Gastrocnemius medialis (tissue), 4 donors: ENCODE results near the gene GALNT9. TPM values are rescaled to one million over a fixed set of nuclear protein-coding genes. Genes with fewer than 3 reads are reported as not detected.

Source experiments
- ATAC-seq, 2 donors: fragments of 150-250 bp; one replicate each; pipeline ENCODE4 v1.9.1; 2016
- DNase-seq, 2 donors: peaks; one replicate each; pipeline ENCODE4 v3.0.0-alpha.2; 2019
- H3K27ac ChIP-seq, 4 donors: fragments of 200-600 bp; sonication (generic); 1 replicate in 1 of 4; 2 replicates in 3 of 4; pipeline ENCODE4 v1.5.1; 2016 to 2018; ENCODE audit warnings: mild to moderate bottlenecking in 2 of 4, moderate library complexity in 1 of 4
- H3K27me3 ChIP-seq, 3 donors: fragments of 200-600 bp; sonication (generic) in 2 of 3; 1 replicate in 1 of 3; 2 replicates in 2 of 3; pipeline versions ENCODE4 v1.5.1 to v1.6.0; 2016 to 2019; ENCODE audit warnings: mild to moderate bottlenecking in 1 of 3, moderate library complexity in 1 of 3
- H3K36me3 ChIP-seq, 2 donors: fragments of 200-600 bp; sonication (generic) in 1 of 2; one replicate each; pipeline ENCODE4 v1.5.1; 2017 to 2018
- H3K4me1 ChIP-seq, 2 donors: fragments of 200-600 bp; sonication (generic) in 1 of 2; one replicate each; pipeline ENCODE4 v1.5.1; 2016 to 2017; ENCODE audit warnings: mild to moderate bottlenecking in 2 of 2
- H3K4me3 ChIP-seq, 4 donors: fragments of 200-600 bp; sonication (generic) in 3 of 4; 1 replicate in 1 of 4; 2 replicates in 3 of 4; pipeline ENCODE4 v1.5.1; 2016 to 2019; ENCODE audit warnings: mild to moderate bottlenecking in 2 of 4
- H3K9me3 ChIP-seq, 3 donors: fragments of 200-600 bp; sonication (generic) in 2 of 3; 1 replicate in 1 of 3; 2 replicates in 2 of 3; pipeline ENCODE4 v1.5.1; 2016 to 2019
- CTCF ChIP-seq, 5 experiments: fragments of 450-650 bp in 3 of 5; fragments of 200-600 bp in 2 of 5; sonication (generic) in 2 of 5; IDR thresholded peaks in 4 of 5; conservative IDR thresholded peaks in 1 of 5; 1 replicate in 4 of 5; 2 replicates in 1 of 5; pipeline ENCODE4 v1.5.1; 2016 to 2019; ENCODE audit warnings: antibody characterized with exemption in 5 of 5, mild to moderate bottlenecking in 3 of 5, moderate library complexity in 3 of 5
- POLR2A ChIP-seq, 2 donors: fragments of 450-650 bp; IDR thresholded peaks; one replicate each; pipeline ENCODE4 v1.6.1; 2017; ENCODE audit warnings: antibody characterized with exemption in 2 of 2, mild to moderate bottlenecking in 2 of 2, moderate library complexity in 2 of 2
- in situ Hi-C, 4 donors: fragments of 200-750 bp; cut with MboI; loops; one replicate each; pipeline versions ENCODE4 v1.15.0 to v1.8.0; 2017; ENCODE audit warnings: low sequenced_read_pairs in 4 of 4
- intact Hi-C: fragments of 100-400 bp; cut with DNase I; formaldehyde crosslinking; loops from one replicate; pipeline ENCODE4 v1.15.1; 2023; ENCODE audit warnings: low total_unique reads
- total RNA-seq, 4 donors: library from RNA; depleted of rRNA; stranded (reverse); fragments of >200 nt; gene quantifications; one replicate each; pipeline versions ENCODE4 v1.1.0 to v1.2.3, GENCODE V29; 2016

Gene GALNT9
- total RNA-seq, 4 donors from 2014 or later: not detected

GRCh38 chr12:132309596-132310086, 19.7 kb downstream of the GALNT9 start:
- Histone ChIP-seq H3K27ac (no peak overlapping the region), H3K27me3 (peaks cover 0 to 4% (median 0%) of the 10 kb centered on the region in 3 donors), H3K4me3 (no peak overlapping the region), H3K4me1 (no peaks in the 10 kb centered on the region), H3K9me3 (no peaks in the 10 kb centered on the region), H3K36me3 (no peaks in the 10 kb centered on the region)
- ATAC-seq: no peak
- intact Hi-C loops: no loop called here
- TF ChIP-seq POLR2A (IDR thresholded peaks at IDR 0.05) (no peak), CTCF (IDR thresholded peaks at IDR 0.05 in 4 of 5, conservative IDR thresholded peaks at IDR 0.05 in 1 of 5) (no peak)
- in situ Hi-C loops: no loop called here
- no peak for DNase-seq

- TF ChIP-seq POLR2A (IDR thresholded peaks at IDR 0.05) (no peak), CTCF (IDR thresholded peaks at IDR 0.05 in 4 of 5, conservative IDR thresholded peaks at IDR 0.05 in 1 of 5) (no peak)
- H3K27me3 ChIP-seq: peaks cover 0 to 2% (median 0%) of the 10 kb centered on the region in 3 donors
Measured at GRCh38 chr12:132308853-132309595, 20.4 kb downstream of the GALNT9 start.

GRCh38 chr12:132307976-132308852, 21.2 kb downstream of the GALNT9 start:
- ATAC-seq (no peak), DNase-seq (no peak)
- H3K27ac ChIP-seq: no peak overlapping the region
- H3K4me1 ChIP-seq: no peaks in the 10 kb centered on the region
- H3K36me3 ChIP-seq: no peaks in the 10 kb centered on the region
- H3K4me3 ChIP-seq: no peak overlapping the region
- peaks cover 0 to 2% (median 0%) of the 10 kb centered on the region in 3 donors for H3K27me3 ChIP-seq
- no peaks in the 10 kb centered on the region for H3K9me3 ChIP-seq
- intact Hi-C loops (no loop called here), in situ Hi-C loops (no loop called here)
- TF ChIP-seq CTCF (IDR thresholded peaks at IDR 0.05 in 4 of 5, conservative IDR thresholded peaks at IDR 0.05 in 1 of 5): no peak
- no peak for TF ChIP-seq POLR2A (IDR thresholded peaks at IDR 0.05)

More at GRCh38 chr12:132308853-132309595, 20.4 kb downstream of the GALNT9 start:
- Histone ChIP-seq H3K9me3 (no peaks in the 10 kb centered on the region), H3K4me1 (no peaks in the 10 kb centered on the region), H3K4me3 (no peak overlapping the region), H3K27ac (no peak overlapping the region), H3K36me3 (no peaks in the 10 kb centered on the region)
- intact Hi-C loops (no loop called here), in situ Hi-C loops (no loop called here)
- no peak for DNase-seq
- no peak for ATAC-seq

GRCh38 chr12:132306885-132307191, 22.6 kb downstream of the GALNT9 start:
- peaks cover 0 to 6% (median 0%) of the 10 kb centered on the region in 3 donors for H3K27me3 ChIP-seq

More at GRCh38 chr12:132306885-132307191, 22.6 kb downstream of the GALNT9 start:
- Histone ChIP-seq H3K36me3 (no peaks in the 10 kb centered on the region), H3K4me1 (no peaks in the 10 kb centered on the region), H3K9me3 (no peaks in the 10 kb centered on the region), H3K4me3 (no peak overlapping the region), H3K27ac (no peak overlapping the region)
- TF ChIP-seq POLR2A (IDR thresholded peaks at IDR 0.05) (no peak), CTCF (IDR thresholded peaks at IDR 0.05 in 4 of 5, conservative IDR thresholded peaks at IDR 0.05 in 1 of 5) (no peak)
- in situ Hi-C loops: no loop called here
- no peak for DNase-seq
- intact Hi-C loops: no loop called here
- no peak for ATAC-seq
